Measurements from ENCODE around the gene ZNF428.

DNA sequence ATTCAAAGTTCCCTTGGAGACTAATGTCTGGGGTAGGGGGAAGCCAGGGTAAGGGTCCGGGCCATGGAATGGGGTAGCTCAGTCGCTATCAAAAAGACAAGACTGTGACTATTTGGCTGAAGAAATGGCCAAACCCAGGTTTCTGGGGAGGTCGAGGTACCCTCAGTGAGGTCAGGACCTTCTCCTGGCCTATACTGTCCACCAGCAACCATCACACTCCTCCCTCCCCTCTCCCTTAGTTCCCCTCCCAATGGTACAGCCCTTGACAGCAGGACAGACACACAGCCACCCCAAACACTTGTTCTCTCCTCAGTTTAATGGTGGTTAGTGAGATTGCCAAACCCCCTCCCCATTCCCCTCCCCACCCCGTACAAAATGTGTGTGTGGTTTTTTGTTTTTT lies 2.6 kb upstream of the ZNF428 start:
- TF ChIP-seq CTCF (IDR thresholded peaks at IDR 0.05): no peak
- TF ChIP-seq POLR2A (IDR thresholded peaks at IDR 0.05): no peak
- no peak for TF ChIP-seq POLR2AphosphoS5 (IDR thresholded peaks at IDR 0.05)
- no peak for TF ChIP-seq EP300 (IDR thresholded peaks at IDR 0.05; ENCODE audit: low read depth)

Data from transverse colon (tissue), 4 donors.